NOMO-1 treated with DMSO at 0.1 percent for 48 hours (cell line): ENCODE data around the gene GNL2.
"Not testable (repeated sequence)": the region's sequence is repeated elsewhere in the genome, so short reads cannot be mapped to it uniquely, and the experiment has no call there.

Experiments used
- DNase-seq: peaks from one replicate; lab custom pipeline; 2025; ENCODE audit not compliant: unreplicated experiment; lab: John Stamatoyannopoulos, UW

GNL2 gene

DNA sequence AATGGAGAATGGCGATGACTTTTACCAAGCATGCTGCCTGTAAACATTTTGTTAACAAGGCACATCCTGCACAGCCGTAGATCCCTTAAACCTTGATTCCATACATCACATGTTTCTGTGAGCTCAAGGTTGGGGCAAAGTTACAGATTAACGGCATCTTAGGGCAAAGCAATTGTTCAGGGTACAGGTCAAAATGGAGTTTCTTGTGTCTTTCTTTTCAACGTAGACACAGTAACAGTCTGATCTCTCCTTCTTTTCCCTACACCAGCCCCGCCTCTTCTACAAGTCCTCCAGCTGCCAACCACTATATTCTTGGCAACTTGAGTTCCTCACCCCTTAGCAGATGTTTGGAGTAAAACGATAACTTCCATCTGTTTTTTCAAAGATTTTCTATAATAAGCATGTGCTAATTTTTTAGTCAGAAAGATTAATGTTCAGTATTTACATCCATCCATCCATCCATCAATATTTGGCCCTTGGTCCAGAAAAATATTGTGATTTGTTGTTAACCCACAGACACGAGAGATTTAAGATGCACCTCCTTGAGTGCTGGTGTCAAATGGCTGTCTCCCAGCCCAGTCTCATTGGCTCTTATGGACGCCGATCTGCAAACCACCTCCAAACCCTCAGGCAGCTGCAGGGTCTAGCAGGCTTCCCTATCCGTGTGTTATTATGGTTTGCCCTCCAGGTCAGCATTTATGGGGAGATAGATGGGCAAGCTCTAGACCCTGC is 35.2 kb downstream of the GNL2 start:
- no peak for DNase-seq

GRCh38 chr1:37559957-37560379 is 35.8 kb downstream of the GNL2 start:
- not testable (repeated sequence) for DNase-seq

DNA sequence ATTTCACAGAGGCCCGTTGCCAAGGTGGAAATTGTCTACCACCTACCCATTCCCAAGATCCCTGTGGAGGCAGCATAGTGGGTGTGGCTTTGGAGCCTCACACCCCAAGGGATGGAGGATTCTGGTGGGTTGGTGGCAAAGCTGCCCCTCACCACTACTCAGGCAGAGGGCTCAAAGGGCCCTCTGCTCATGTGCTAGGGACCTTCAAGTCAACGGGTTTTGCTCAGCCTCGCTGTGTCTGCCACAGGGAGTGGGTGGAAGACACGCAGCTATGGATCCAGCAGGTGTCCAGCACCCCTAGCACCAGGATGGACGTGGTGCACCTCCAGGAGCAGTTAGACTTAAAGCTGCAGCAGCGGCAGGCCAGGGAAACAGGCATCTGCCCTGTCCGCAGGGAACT is 36.7 kb downstream of the GNL2 start:
- DNase-seq, result no peak

GRCh38 chr1:37558411-37558810 is 37.3 kb downstream of the GNL2 start:
- DNase-seq, result no peak

GRCh38 chr1:37557402-37557801 is 38.3 kb downstream of the GNL2 start:
- DNase-seq, result no peak

DNA sequence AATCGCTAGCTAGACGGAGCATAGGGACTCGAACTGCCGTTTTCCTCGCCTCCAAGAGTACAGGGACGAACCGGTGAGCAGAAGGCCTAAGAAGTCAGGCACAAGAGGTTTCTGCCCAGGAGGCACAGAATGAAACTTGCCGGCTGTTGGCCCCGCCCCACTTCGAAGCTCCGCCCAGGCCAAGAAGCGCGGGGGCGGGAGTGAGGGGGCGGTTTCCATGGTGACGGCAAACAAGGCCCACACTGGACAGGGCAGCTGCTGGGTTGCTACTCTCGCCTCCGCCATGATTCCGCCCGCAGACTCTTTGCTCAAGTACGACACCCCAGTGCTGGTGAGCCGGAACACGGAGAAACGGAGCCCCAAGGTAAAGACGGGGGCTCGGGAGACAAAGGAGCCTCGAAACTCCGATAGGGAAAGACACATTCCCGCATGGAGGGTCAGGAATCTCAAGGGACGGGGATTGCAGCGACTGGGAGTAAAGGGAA is 39.0 kb downstream of the GNL2 start, which contains the start of gene DNALI1:
TSS of gene DNALI1 (plus strand) at position 229 of the 485 bp plus-strand sequence. CDS start at position 284, 55 bp downstream.
- DNase-seq, result no peak

DNA sequence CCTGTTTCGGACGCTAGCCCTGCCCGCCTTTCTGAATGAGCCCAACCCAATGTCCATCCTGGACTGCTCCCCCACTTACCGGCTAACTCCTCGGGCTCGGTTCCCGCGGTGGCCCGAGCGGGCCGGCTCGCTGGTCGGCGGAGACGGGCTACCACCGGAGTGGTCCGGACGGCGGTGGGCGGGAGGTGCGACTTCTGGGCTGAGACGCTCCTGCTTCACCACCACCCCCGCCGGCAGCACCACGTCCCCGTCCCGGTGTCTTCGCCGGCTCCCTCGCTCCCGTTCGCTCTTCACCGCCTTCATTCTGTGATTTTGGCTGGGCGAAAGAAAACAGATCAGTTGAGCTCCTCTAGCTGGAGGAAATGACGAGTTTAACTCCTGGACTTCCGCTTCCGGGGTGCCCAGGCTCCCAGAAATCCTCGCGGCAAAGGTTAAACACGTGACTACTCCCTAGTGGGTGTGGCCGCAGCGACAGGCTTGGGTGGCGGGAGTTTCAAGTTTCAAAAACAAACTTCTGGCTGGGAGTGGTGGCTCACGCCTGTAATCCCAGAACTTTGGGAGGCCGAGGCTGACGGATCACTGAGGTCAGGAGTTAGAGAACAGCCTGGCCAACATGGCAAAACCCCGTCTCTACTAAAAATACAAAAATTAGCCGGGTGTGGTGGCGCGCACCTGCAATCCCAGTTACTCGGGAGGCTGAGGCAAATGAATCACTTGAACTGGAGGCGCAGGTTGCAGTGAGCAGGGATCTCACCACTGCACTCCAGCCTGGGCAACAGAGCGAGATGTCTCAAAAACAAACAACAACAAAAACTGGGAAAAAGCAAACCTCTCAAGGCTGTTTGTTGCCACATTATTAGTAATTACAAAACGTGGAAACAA is 41.6 kb downstream of the GNL2 start, which contains the start of gene SNIP1:
TSS of gene SNIP1 (minus strand) at position 367 of the 882 bp plus-strand sequence. CDS start at position 303, 64 bp downstream.
- peak; percentile 84 for DNase-seq

DNA sequence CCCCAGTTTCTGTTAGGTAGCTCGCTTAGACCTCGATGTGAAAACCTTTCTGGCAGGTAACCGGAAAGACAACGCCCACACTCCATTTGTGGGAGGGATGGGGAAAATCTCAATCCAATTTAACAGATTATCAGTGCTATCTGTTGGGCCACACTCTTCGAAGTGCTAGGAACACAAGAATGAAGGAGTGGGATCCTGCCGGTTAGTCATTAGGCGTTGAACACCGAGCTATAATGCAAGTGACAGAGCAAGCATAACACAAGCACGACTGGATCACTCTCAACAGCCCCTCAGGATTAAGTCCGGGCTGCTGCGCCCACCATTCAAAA is 42.2 kb downstream of the GNL2 start:
- no peak for DNase-seq

DNA sequence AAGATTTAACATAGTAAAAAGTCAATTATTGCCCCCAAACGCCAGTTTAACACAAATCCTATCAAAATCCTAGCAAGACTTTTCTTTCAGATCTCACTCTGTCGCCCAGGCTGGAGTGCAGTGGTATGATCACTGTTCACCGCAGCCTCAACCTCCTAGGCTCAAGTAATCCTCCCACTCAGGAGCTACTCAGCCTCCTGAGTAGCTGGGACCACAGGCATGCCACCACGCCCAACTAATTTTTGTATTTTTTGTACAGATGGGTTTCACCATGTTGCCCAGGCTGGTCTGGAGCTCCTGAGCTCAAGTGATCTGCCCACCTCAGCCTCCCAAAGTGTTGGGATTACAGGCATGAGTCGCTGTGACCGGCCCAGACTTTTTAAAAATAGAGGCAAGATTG is 46.4 kb downstream of the GNL2 start:
- DNase-seq, result no peak

DNA sequence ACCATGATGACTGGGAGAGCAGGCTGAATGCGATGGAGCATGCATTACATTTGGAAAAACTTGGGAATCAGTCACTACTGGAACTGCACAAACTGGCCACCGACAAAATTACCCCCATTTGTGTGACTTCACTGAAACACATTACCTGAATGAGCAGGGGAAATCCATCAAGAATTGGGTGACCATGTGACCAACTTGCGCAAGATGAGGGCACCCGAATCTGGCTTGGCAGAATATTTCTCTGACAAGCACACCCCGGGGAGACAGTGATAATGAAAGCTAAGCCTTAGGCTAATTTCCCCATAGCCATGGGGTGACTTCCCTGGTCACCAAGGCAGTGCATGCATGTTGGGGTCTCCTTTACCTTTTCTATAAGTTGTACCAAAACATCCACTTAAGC is 50.7 kb downstream of the GNL2 start:
- DNase-seq, result no peak

GRCh38 chr1:37544530-37544929 is 51.2 kb downstream of the GNL2 start:
- no peak for DNase-seq

DNA sequence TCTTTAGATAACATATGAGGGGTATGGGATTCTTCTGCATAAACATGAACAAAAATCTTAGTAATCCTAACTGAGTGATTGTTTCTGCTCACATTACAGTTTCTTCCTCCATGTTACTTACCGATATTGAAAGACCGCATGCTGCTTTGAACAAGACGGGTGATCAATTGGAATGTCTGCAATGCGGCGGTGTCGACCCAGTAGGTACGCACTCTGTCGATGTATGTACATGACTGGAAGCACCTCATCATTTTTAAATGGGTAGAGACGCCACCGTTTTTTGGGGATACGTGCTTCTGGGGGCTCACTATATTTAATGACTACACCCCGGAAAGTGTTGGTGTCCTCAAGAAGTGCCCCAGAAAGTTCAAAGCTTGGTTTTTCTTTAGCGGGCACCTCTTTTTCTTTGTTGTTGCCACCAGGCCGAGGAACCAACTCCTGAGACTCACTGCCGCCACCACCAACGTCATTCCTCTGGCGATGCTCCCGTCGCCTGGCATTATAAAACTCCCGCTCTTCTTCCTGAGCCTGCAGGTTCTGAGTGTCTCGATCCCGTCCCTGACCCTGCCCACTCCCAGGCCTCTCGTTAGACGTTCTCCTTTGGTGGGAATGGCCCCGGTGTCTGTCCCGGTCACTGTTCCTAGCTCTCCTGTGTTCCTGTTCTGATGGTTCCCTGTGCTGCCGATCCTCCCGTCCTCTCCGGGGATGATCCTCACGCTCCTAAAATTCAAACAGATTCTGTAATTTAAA is 55.5 kb downstream of the GNL2 start:
- no peak for DNase-seq

DNA sequence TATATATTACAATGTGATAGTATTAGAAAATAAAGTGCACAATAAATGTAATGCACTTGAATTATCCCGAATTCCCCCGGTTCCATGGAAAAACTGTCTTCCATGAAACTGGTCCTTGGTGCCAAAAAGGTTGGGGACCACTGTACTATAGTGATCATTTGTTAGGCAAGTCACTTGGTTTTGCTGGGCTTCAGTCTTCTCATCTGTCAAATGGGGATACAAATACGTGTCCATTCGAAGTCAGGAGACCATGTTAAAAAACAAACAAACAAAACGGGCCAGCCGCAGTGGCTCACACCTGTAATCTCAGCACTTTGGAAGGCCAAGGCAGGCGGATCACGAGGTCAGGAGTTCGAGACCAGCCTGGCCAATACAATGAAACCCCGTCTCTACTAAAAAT is 56.6 kb downstream of the GNL2 start:
- not testable (repeated sequence) for DNase-seq

GRCh38 chr1:37537378-37537777 is 58.4 kb downstream of the GNL2 start:
- DNase-seq, result no peak

DNA sequence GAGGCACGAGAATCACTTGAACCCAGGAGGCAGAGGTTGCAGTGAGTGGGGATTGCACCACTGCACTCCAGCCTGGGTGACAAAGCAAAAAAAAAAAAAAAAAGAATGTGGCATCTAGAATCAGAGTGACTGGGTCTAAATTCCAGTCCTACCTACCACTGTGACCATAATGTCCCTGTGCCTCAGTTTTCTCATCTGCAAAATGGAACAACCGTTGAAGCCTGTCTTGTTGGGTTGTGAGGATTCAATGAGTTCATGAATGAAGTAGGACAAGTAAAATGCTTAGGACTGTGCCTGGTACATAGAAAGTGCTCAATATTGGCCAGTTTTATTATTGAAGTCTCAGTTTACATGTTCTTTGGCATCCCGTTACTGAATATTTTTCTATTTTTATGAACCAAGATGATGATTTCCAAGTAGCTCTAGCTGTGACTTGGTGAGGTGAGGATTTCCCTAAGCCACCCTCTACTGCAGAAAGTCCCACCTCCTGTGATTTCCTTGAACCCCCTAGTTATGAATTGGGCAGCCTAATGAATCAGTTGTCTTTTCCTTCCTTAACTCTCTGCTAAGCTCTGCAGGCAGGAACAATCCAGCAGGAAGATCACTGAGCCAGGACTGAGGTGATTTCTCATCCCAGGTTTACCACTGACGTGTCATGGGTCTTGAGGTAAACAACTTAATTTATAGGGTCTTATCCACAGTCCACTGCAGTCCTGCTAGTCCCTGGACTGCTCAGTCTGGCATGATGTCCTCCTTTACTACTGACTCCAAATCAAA is 62.2 kb downstream of the GNL2 start:
- no peak for DNase-seq

DNA sequence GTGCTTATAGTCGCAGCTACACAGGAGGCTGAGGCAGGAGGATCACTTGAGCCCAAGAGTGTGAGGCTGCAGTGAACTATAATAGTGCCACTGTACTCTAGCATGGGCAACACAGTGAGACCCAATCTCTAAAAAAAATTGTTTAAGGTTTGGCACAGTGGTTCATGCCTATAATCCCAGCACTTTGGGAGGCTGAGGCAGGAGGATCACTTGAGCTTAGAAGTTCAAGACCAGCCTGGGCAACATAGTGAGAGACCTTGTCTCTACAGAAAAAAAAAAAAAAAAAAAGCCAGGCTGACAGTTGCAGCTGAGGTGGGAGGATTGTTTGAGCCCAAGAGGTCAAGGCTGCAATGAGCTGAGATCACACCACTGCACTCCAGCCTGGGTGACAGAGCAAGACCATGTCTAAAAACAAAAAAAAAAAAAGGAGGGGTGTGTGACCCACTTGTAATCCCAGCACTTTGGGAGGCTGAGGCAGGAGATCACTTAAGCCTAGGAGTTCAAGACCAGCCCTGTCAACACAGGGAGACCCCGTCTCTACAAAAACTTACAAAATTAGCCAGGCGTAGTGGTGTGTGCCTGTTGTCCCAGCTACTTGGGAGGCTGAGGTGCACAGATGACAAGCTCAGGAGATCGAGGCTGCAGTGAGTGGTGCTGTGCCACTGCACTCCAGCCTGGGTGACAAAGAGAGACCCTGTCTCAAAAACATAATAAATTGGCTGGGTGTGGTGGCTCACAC is 63.1 kb downstream of the GNL2 start:
- DNase-seq, result not testable (repeated sequence)

GRCh38 chr1:37529888-37530287 is 65.8 kb downstream of the GNL2 start:
- not testable (repeated sequence) for DNase-seq

GRCh38 chr1:37519613-37520012 is 76.1 kb downstream of the GNL2 start:
- DNase-seq, result no peak

- not testable (repeated sequence) for DNase-seq
Measured at GRCh38 chr1:37518929-37519328, 76.8 kb downstream of the GNL2 start.

GRCh38 chr1:37518241-37518640 is 77.5 kb downstream of the GNL2 start:
- not testable (repeated sequence) for DNase-seq
